Fibroblast of lung (primary cell): Measurements from ENCODE around the gene UQCR11.

Experiments used
- EZH2 ChIP-seq: IDR thresholded peaks from 2 replicates; pipeline ENCODE4 v1.5.1; 2012; ENCODE audit warnings: low read length, control low read depth, mild to moderate bottlenecking; ENCODE audit errors: missing control alignments
- TF ChIP-seq, protein P1 (sequence below), 2 donors: IDR thresholded peaks in 1 of 2; conservative IDR thresholded peaks in 1 of 2; 1 replicate in 1 of 2; 2 replicates in 1 of 2; pipeline ENCODE4 v1.5.1; 2011 to 2012; ENCODE audit warnings: low read length in 2 of 2, control low read depth in 1 of 2, inconsistent platforms in 1 of 2, low read depth in 1 of 2, mild to moderate bottlenecking in 1 of 2

- TF ChIP-seq, protein P1, sequence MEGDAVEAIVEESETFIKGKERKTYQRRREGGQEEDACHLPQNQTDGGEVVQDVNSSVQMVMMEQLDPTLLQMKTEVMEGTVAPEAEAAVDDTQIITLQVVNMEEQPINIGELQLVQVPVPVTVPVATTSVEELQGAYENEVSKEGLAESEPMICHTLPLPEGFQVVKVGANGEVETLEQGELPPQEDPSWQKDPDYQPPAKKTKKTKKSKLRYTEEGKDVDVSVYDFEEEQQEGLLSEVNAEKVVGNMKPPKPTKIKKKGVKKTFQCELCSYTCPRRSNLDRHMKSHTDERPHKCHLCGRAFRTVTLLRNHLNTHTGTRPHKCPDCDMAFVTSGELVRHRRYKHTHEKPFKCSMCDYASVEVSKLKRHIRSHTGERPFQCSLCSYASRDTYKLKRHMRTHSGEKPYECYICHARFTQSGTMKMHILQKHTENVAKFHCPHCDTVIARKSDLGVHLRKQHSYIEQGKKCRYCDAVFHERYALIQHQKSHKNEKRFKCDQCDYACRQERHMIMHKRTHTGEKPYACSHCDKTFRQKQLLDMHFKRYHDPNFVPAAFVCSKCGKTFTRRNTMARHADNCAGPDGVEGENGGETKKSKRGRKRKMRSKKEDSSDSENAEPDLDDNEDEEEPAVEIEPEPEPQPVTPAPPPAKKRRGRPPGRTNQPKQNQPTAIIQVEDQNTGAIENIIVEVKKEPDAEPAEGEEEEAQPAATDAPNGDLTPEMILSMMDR (conservative IDR thresholded peaks at IDR 0.05 in 1 of 2, IDR thresholded peaks at IDR 0.05 in 1 of 2; ENCODE audit: low read depth in 1 of 2, low read length in 2 of 2): no peak
- TF ChIP-seq EZH2: no peak
Observed at GRCh38 chr19:1602091-1602707, 3.1 kb downstream of the UQCR11 start.
